AG04449 (cell line): ENCODE results near the gene CCDC78.

Source experiments
- CTCF ChIA-PET: fragments of 350-600 bp; formaldehyde crosslinking; extraction: SDS; loops from one replicate; lab custom pipeline; 2021; ENCODE audit warnings: antibody characterized with exemption; lab: Yijun Ruan, JAX
- POLR2A ChIA-PET: fragments of 400-600, 350-600 bp; formaldehyde crosslinking; extraction: SDS; loops from one replicate; lab custom pipeline; 2020; ENCODE audit warnings: antibody characterized with exemption, inconsistent platforms; lab: Yijun Ruan, JAX
- DNase-seq: peaks from one replicate; pipeline ENCODE4 v3.0.0-alpha.2; 2010; ENCODE audit warnings: low read depth, low spot score
- H3K4me3 ChIP-seq: 2 replicates; pipeline ENCODE4 v1.5.1; 2011; ENCODE audit warnings: low read depth, mild to moderate bottlenecking, control low read depth, low read length
- CTCF ChIP-seq: IDR thresholded peaks from one replicate; pipeline ENCODE4 v1.5.1; 2011; ENCODE audit warnings: mild to moderate bottlenecking, moderate library complexity, low read length, control low read depth, inconsistent platforms; ENCODE audit not compliant: insufficient read depth; ENCODE audit errors: missing control alignments

The CCDC78 gene

DNA sequence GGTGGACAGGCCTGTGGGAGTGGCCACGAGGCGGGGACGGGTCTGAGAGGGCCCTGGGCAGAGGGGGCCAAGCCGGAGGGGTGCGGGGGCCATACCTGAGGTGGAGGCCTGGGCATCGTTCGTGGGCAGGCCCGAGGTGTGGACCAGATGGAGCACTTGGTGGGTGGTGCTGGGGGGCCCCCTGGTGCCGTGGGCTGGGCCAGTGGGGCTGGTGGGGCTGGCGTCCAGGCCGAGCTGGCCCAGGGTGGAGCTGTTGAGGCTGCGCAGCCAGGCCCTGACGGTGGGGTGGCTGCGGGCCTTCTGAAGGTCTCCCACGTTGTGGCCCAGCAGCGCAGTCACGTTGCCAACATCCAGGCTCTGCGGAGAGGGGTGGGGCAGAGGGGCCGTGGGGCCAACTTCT lies 43.7 kb upstream of the CCDC78 start:
- no peak overlapping the region for H3K4me3 ChIP-seq
- TF ChIP-seq CTCF, result no peak
- DNase-seq, result no peak
- POLR2A ChIA-PET, result no interaction called here
- CTCF ChIA-PET, result interaction anchor here (0.6 kb wide), 1 partner anchor 28 kb away, joined by 3 read pairs; no protein-coding TSS in a partner anchor

DNA sequence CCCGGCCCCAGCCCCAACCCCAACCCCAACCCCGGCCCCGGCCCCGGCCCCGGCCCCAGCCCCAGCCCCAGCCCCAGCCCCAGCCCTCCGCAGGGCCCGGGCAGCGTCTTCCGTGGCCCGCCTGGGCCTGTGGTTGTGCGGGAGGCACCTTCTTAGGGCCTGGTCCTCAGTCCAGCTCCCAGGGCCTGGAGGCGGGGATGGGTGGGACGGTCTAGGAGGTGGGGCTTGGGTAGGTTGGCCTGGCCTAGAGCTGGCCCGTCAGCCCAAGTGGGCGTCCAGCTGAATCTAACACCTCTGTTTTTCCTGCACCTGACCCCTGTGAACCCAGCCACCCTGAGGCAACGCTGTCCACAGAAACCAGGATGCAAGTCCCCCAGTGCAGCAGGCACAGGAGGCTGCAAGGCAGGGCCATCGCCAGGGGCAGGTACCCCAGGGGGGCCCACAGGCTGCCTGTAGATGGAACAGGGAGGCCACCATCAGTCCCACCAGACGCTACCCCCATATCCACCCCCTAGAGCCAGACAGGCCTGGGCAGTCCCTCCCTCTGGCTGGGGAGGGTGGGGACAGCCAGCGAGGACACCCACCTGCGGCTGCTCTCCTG lies 43.0 kb upstream of the CCDC78 start:
- no peak overlapping the region for H3K4me3 ChIP-seq
- ChIA-PET CTCF (no interaction called here), POLR2A (no interaction called here)
- no peak for DNase-seq
- no peak for TF ChIP-seq CTCF

DNA sequence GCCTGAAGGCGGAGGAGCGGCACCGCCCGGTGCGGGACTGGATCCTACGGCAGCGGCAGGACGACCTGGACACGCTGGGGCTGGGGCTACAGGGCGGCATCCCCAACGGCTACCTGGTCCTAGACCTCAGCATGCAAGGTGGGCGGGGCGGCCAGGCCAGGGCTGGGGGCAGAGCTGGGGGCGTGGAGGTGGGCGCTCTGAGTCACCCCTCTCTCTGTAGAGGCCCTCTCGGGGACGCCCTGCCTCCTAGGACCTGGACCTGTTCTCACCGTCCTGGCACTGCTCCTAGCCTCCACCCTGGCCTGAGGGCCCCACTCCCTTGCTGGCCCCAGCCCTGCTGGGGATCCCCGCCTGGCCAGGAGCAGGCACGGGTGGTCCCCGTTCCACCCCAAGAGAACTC lies 42.2 kb upstream of the CCDC78 start:
- TF ChIP-seq CTCF, result no peak
- ChIA-PET CTCF (no interaction called here), POLR2A (no interaction called here)
- no peak for DNase-seq
- H3K4me3 ChIP-seq, result no peak overlapping the region

DNA sequence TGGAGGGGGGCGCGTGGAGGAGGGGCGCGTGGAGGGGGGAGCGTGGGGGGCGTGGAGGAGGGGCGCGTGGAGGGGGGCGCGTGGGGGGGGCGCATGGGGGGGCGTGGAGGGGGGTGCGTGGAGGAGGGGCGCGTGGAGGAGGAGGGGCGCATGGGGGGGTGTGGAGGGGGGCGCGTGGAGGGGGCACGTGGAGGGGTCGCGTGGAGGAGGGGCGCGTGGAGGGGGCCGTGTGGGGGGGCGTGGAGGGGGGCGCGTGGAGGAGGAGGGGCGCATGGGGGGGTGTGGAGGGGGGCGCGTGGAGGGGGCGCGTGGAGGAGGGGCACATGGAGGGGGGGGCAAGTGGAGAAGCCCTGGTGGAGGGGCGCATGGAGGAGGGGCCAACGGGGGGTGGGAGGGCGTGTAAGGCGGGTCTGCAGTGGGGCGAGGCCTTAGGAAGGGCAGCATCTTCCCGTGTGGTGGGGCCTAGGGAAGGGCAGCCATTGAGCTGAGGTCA lies 41.5 kb upstream of the CCDC78 start:
- ChIA-PET CTCF (no interaction called here), POLR2A (no interaction called here)
- TF ChIP-seq CTCF, result no peak
- no peak for DNase-seq
- H3K4me3 ChIP-seq, result no peak overlapping the region

DNA sequence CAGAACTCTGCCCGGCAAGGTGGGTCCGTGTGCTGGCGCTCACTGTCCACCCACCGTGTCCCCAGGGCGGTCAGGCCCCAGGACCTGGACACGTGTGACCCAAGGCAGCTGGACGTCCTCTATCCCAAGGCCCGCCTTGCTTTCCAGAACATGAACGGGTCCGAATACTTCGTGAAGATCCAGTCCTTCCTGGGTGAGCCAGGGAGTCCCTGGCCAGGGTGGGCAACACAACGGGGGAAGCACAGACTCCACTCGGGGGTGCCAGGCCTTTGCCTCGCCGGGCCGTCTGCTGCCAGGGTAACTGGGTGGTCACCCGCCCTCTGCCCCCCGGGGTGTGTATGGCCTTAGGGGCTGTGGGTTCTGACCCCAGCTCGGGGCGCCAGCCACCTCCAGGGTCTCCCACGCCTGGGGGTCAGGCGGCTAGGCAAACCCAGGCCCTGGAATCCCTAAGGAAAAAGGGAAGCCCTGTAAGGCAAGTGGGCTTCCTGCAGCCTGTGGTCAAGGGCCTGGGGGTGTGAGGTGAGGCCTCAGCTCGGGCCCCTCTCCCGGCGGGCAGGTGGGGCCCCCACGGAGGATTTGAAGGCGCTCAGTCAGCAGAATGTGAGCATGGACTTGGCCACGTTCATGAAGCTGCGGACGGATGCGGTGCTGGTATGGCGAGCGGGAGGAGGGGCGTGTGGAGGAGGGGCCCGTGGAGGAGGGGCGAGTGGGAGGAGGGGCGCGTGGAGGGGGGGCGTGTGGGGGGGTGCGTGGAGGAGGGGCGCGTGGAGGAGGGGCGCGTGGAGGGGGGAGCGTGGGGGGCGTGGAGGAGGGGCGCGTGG lies 40.8 kb upstream of the CCDC78 start:
- DNase-seq, result no peak
- POLR2A ChIA-PET, result no interaction called here
- no peak for TF ChIP-seq CTCF
- H3K4me3 ChIP-seq, result no peak overlapping the region
- CTCF ChIA-PET, result no interaction called here
